HG02943 (cell line): ENCODE measurements around the gene FRK.
"Not testable (repeated sequence)": the region's sequence is repeated elsewhere in the genome, so short reads cannot be mapped to it uniquely, and the experiment has no call there.

Source experiments
- ATAC-seq: cut with Tn5 transposase; IDR thresholded peaks from one replicate; pipeline ENCODE4 v1.9.1; 2021; ENCODE audit warnings: mild to moderate bottlenecking, low read depth, moderate library complexity; ENCODE audit not compliant: unreplicated experiment

Gene FRK

DNA sequence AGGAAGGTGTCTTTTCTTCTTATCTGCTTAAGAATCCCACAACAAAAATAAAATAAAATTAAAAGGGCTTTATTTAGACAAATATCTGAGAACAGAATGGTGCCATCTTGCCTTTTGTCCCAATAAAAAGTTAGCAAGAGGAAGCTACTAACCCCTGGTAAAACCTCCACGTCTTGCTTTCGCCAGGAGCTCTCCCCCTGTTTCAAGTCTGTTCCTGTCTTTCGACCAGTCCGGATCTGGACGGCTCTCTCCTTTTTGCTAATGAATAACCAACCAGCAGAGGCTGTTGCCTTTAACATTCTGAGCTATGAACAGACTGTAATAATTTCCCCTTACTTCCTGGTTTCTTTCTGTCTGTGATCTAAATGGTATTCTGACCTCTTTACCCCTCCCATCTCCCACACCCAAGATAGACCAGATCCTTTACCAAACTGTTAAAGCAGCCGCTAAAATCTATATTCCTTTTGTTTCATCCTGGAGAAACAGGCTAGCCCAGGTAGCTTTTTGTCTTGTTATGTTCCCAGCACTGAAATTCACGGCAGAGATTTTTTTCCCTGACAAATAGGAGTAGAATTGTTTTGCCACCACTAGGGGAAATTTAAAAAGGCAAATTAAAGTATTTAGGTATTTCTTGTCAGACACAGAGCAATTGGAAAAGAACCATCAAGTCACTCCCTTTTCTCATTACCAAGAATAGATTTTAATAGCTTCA is at the start of gene FRK:
TSS of gene FRK (minus strand) at position 320 of the 712 bp plus-strand sequence. CDS start 580 bp downstream, outside the sequence.
- no peak for ATAC-seq

DNA sequence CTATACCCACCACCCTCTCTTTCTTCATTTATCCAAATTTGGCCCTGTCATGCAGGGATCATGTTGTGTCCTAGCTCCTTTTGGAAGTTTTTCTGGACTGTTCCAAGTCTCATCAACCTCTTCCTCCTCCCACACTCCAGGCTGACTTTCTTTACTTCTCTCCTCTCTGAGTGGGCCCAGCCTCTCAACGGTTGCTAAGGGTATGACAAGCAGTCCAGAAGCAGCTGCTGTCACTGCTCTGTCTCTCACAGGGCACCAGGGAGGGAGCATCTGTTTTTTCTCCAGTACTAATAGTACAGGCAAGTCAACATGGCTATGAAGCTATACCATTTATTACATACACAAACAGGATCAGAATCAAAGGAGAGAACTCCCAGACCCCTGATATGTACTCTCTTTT is 48.1 kb upstream of the FRK start:
- ATAC-seq = no peak

DNA sequence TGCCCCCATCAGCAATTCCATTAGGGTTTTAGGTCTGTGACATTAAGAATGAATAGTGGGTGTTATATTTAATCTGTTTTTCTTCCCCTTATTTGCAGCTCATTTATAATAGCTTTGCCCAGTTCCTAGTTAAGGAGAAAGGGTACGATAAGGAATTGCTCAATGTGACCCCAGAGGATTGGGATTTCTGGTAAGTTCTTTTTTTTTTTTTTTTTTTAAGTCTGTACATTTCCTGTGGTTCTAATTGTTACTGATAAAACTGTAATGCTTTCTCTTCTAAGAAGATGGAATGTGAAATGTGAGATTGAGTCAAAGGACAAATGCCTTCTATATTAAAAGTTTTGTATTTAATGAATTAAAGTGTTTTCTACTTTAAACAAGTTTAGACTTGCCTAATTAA is 45.5 kb upstream of the FRK start:
- no peak for ATAC-seq

DNA sequence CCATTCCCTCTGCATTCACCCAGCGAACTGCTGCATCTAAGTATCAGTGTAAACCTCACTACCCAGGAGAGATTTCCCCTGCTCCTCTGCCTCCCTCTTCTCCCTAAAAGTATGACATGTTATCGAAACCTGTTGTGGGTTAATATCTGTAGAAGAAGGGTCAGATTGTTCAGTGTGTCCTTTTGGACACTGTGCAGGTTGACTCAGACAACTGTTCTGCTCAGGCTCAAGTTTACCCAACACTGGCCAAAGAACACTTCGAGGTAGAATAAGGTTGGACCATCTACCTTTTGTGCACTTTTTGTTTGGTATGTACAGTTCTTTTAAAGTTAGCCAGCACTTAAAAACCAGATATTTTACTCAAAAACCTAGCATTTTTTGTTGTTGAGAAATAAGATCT is 44.6 kb upstream of the FRK start:
- ATAC-seq = no peak

GRCh38 chr6:116104636-116105035 is 43.9 kb upstream of the FRK start:
- ATAC-seq = no peak

- ATAC-seq = no peak
These were observed 42.2 kb upstream of the FRK start for GRCh38 chr6:116102873-116103272.

- ATAC-seq = no peak
These were observed 41.1 kb upstream of the FRK start for GRCh38 chr6:116101790-116102189.

- ATAC-seq = no peak
These were observed 40.6 kb upstream of the FRK start for GRCh38 chr6:116101302-116101718.

- ATAC-seq = peak; percentile 81
These were observed 40.0 kb upstream of the FRK start, which contains the start of gene NT5DC1 for GRCh38 chr6:116100419-116101301. TSS of gene NT5DC1 (plus strand) at chr6:116100853. CDS start at chr6:116100931, 78 bp downstream.

DNA sequence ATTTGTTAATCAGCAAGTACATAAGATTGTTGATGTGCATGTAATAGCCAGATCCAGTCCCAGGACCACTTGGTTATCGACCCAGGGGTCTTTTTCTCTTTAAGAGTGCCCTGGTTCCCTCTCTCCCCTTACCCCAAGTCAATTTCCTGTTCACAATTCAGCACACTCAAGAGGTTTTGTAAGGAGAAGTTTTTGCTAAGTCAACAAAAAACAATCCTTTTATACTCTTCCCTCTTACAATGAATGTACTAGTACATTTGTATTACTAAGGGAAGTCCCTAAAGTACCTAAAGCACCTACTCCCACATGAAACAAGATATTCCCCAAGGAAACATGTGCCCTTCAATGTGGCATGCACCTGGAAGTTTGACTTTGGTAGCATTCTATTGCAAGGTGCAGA is 38.3 kb upstream of the FRK start:
- ATAC-seq = no peak

DNA sequence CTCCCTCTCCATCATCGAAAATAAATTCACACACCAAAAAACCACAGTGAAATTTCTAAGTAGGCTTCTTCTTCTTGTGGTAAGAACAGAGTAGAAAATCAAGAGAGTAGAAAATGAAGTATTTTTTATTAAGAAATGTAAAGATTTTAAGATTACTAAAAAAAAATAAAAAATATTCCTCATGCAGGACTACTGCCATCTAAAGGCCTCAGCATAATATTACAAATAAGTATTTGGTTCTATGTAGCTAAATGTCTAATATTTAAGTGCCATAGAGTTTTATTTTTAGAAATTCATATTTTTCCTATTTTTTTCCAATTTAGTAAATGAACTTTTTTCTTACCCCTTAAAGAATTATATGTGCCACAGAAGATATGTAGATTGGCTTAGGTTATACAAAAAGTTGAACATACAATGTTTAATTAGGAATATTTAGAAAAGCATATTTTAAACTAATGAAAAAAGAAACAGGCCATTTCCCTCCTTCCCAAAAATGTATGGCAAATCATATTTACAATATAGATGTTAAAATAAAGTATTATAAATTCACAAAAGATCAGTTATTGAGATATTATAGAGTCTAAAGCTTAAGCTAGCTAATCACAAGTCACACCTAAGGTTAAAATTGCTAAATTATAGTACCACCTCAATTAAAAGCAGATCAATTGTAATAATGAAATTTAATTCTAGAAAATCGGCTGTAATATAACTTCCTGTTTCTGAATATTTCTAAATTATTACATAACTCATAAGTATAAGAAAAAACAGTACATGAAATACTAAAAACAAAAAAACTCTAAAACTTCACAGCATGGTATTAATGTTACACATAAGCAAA is 36.5 kb upstream of the FRK start:
- no peak for ATAC-seq

DNA sequence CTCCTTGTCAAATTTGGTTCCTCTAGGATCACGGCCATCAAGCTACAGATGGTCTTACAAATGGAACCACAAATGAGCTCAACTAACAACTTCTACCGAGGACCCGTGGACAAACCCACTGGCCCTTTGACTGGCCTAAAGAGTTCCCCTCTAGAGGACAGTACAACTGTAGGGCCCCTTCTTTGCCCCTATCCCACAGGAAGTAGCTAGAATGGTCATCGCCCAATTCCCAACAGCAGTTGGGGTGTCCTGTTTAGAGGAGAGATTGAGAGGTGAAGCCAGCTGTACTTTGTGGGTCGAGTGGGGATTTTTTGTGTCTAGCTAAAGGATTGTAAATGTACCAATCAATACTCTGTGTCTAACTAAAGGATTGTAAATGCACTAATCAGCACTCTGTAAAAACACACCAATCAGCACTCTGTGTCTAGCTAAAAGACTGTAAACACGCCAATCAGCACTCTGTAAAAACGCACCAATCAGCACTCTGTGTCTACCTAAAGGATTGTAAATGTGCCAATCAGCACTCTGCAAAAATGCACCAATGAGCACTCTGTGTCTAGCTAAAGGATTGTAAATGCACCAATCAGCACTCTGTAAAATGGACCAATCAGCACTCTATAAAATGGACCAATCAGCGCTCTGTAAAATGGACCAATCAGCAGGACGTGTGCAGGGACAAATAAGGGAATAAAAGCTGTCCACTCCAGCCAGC is 35.5 kb upstream of the FRK start:
- not testable (repeated sequence) for ATAC-seq

DNA sequence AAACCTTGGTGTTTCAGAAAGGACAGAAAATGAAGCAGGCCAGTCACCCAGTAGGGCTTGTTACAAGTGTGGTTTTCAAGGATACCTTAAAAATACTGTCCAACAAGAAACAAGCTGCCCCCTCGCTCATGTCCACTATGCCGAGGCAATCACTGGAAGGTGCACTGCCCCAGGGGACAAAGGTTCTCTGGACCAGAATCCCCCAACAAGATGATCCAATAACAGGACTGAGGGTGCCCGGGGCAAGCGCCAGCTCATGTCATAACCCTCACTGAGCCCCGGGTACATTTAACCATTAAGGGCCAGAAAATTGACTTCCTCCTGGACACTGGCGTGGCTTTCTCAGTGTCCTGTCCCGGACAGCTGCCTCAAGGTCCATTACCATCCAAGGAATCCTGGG is 33.4 kb upstream of the FRK start:
- ATAC-seq = no peak

DNA sequence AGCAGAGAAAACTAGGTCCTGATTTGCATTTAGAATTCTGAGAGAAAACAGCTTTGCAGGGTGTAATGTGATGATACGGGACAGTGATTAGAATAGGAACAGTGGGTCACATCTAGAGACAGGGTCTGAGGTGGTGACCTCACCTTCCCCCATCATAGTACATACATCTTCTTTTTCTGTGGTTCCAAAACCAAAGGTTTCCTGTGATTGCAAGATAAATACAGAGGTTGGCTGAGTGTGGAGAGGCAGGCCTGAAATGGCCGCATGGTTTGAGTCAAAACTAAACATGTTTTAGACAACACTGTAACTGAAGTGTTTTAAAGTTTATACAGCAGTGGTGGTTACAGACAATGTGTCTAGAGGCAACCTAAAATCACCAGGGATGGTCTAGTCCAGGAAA is 29.6 kb upstream of the FRK start:
- ATAC-seq = peak; percentile 65

GRCh38 chr6:116088946-116089345 is 28.3 kb upstream of the FRK start:
- ATAC-seq = no peak

DNA sequence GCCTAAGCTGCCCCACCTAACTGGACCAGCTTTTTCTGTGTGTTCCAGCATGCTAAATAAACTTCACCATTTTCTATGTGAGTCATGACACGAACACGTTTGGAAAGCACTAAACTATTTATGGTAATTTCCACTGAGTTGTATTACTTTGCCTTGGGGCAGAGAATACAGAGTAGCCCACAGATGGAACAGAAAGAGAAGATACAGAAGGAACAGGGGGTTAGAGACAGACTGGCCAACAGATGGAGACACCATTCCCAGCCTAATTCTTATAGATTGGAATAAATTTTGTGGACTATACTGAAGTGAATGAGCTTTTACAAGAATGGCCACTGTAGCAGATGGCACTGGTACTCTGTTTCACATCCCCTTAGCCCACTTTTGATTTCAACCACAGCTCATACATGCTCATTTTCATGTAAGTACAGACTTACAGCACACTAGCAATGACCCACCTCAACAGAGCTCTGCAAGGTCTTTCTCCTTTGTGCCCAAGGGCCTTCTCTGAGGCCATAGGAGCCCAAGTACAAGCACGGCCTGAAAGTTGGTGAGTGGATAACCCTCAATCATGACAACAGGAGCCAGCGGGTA is 26.8 kb upstream of the FRK start:
- ATAC-seq = peak; percentile 97

- no peak for ATAC-seq
These were observed 23.6 kb upstream of the FRK start for GRCh38 chr6:116084284-116084683.

- ATAC-seq = no peak
These were observed 22.4 kb upstream of the FRK start for GRCh38 chr6:116083052-116083451.

- ATAC-seq = no peak
These were observed 18.3 kb upstream of the FRK start for GRCh38 chr6:116078945-116079344.

- no peak for ATAC-seq
These were observed 17.8 kb upstream of the FRK start for GRCh38 chr6:116078522-116078921.
